HG03196 (cell line): ENCODE measurements around the gene SLC25A26.

Experiments used
- ATAC-seq: cut with Tn5 transposase; IDR thresholded peaks from one replicate; pipeline ENCODE4 v1.9.1; 2021; ENCODE audit not compliant: unreplicated experiment

SLC25A26 gene

GRCh38 chr3:66317750-66318376 lies 97.1 kb downstream of the SLC25A26 start:
- ATAC-seq, result no peak

GRCh38 chr3:66320390-66320789 lies 99.6 kb downstream of the SLC25A26 start:
- ATAC-seq, result no peak

GRCh38 chr3:66322436-66322835 lies 101.6 kb downstream of the SLC25A26 start:
- ATAC-seq, result no peak

DNA sequence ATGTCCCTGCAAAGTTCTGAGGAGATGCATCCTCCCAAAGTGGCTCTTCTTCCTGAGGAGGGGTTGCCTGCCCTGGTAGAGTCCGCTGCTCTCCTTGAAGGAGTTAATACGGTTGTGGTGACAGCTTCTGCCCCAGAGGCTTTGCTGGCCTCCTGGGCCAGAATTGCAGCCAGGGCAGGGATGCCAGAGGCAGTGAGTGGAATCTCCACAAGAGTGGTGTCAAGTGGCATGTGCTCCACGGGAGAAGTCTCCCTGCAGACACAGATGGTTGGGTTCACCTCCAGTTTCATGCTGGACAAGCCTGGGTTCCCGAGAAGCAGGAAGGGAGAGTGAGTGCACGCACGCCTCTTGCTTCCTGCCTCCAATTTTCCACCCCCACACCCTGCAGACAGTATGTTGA lies 105.5 kb downstream of the SLC25A26 start:
- no peak for ATAC-seq

- no peak for ATAC-seq
Observed at GRCh38 chr3:66335671-66336070, 114.9 kb downstream of the SLC25A26 start.

DNA sequence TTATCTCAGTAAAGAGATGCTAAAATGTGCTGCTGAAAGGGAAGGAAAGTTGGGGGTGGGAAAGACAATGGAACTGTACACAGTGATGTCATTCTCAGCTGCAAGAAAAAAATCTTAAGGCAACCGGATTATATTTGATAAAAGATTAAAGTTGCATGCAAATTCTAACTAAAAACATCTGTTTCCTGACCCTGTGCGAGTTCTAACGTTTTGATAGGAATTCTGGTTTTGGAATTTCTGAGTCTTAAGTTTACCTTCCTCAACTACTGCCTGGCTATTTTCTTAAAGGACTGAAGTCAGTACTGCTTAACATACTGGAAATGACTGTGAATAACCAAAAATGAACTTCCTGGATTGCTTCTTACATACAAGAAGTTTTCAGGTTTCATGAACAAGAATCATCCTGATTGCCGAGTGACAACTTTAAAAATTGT lies 115.5 kb downstream of the SLC25A26 start:
- no peak for ATAC-seq

DNA sequence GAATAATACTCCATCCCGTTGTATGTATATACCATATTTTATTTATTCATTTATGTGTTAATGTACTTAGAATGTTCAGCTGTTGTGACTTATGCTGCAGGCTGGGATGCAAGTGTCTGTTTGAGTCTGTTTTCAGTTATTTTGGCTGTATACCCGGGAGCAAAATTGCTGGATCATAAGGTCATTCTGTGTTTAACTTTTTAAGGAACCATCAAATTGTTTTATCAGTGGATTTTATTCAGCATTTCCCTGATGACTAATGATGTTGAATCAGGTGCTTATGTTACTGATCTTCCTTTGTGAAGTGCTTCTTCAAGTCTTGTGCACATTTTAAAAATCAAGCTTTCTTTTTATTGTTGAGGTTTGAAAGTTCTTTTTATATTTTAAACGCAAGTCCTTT lies 118.1 kb downstream of the SLC25A26 start:
- no peak for ATAC-seq

- ATAC-seq, result no peak
Observed at GRCh38 chr3:66342717-66343356, 122.0 kb downstream of the SLC25A26 start.

DNA sequence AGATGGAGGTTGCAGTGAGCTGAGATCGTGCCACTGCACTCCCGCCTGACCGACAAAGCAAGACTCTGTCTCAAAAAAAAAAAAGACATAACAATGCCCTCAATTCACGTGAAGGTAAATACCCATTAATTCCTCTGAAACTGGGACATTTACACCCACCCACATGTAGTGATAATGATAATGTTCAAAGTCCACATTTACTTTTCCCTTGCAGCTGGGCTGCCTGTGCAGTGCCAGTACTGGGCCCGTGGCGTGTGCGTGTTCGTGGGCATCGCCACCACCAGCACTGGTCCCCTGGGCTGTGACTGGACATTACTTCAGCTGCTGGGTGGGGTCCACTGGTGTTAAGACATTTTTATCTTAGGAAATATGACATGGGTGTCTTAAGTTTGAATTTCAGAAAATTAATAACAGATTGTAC lies 123.6 kb downstream of the SLC25A26 start:
- no peak for ATAC-seq

DNA sequence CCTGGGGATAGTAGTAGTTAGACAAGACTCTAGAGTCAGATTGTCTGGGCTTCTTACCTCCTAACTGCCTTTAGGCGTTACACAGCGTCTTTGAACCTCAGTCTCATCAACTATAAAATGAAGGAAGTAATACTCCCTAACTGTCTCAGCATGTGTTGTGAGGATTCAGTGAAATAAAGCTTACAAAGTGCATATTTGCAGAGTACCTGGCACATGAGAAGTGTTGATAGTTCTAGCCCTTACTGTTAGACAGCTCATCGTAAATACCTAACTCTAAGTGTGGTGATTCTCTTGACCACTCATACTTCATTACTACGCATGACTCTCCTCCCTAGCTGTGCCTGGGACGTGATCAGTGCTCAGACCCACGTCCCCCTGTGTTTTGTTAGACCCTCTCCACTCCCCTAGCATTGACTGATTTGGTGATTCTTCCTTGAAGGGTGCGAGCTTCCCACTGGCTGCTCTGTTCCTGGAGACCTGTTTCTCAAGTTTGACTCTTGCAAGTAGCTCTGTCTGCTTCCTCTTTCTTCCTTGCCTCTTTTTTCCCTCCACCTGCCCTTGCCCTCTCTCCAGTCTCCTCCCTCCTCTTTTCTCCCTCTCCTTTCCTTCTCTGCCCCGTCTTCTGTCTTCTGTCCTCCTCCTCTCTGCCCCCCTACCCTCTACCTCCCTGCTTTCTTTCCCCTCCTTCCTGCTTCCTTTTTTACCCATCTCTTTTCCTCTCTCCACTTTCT lies 124.2 kb downstream of the SLC25A26 start:
- ATAC-seq, result no peak

DNA sequence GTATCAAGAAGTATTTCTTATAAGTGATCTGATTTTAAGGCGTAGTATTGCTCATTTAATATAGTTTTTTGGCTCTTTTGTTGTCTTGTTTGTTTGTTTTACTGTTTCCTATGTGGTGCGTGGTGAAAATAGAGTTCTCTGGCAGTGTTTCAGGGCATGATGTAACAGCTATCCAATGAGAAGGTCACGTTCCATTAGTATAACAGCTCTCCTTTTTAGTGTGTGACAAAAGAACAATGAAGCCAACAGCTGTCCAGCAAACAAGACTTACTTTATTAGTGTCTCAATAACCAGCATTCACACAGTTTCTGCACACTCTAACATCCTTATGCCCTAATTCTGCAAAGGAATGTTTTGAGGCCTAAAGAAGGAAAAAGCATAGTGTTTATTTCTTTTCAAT lies 127.9 kb downstream of the SLC25A26 start:
- ATAC-seq, result no peak

DNA sequence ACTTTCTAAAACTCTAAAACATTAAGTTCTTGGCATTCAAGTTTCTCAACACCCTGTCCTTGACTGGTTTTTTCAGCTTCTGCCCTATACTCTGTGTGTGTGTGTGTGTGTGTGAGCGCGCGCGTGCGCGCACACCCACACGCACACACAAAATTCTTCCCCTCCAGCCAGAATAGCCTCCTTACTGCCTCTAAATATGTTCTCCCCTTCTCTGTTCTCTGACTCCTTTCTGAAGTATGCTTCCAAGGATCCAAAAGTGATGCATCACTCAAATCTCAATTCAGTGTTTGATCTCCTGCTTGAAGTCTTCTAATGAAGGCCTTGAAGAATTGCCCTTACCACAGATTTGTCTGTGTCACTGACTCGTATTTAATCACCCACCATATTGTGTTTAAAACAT lies 129.8 kb downstream of the SLC25A26 start:
- no peak for ATAC-seq

- no peak for ATAC-seq
Observed at GRCh38 chr3:66353039-66353438, 132.2 kb downstream of the SLC25A26 start.

DNA sequence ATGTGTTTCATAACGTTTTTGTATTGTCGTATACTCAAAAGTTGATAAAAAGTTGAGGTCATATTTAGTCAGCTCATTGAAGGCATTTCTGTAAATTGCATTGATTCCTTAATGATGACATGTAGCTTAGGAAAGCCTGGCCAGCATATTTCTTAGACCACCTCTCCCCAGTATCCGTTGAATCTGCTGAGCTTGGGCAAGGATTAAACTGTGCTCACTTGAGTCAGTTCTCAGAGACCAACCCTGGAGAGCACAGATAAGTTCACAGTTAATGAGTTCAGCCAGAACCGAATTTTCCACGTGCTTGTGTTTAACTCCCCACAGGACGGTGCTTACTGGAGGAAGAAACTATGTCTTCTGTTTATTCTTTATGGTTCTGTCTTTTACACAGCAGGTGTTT lies 132.7 kb downstream of the SLC25A26 start:
- no peak for ATAC-seq

GRCh38 chr3:66354001-66354400 lies 133.2 kb downstream of the SLC25A26 start:
- ATAC-seq, result no peak

DNA sequence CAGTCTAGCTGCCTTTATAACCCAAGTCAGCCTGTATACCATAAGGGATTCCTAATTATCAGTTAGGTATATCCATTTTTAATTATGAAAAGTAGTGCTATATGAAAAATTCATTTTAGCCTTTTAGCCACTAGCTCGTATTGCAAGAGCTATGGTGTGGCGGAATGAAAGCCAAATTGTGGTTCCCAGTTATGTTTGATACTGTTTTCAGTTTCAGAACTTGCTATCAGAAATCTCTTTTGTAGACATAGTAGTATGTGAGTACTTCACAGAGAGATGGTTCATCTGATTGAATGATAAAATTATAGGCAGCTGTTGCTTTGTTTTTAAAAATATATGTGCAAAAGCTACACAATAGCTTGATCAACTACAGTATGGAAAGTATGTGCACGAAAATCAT lies 134.6 kb downstream of the SLC25A26 start:
- no peak for ATAC-seq

DNA sequence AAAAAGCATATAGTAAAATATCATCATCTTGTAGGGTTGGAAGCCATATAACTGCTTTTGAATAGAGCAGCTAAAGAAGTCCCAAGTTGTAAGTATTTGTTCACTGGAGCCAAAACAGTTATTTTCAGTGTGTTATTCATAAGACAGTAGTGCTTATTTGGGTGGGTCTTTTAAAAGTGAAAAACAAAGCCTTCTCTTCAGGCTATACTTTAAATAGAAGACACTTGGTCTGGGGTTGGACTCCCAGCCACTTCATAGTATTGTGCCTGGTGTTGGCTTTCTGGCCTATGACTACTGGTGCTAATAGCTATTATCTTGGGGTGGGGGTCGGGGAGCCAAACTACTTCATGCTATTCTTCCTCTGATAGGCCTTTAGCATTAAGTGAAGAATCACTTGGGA lies 135.2 kb downstream of the SLC25A26 start:
- ATAC-seq, result no peak

DNA sequence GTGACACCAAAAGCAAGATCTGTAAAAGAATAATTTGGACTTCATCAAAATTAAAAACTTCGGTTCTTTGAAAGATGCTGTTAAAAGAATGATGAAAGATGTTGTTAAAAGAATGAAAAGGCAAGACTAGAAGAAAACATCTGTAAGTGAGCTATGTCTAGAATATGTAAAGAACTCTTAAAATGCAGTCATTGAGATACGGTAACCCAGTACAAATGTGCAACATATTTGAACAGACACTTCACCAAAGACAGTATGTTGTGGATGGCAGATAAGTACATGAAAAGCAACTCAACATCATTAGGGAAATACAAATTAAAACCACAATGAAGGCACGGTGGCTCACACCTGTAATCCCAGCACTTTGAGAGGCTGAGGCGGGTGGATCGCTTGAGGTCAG lies 140.6 kb downstream of the SLC25A26 start:
- no peak for ATAC-seq

- ATAC-seq, result no peak
Observed at GRCh38 chr3:66362541-66362941, 141.7 kb downstream of the SLC25A26 start.

- no peak for ATAC-seq
Observed at GRCh38 chr3:66363148-66363547, 142.3 kb downstream of the SLC25A26 start.

DNA sequence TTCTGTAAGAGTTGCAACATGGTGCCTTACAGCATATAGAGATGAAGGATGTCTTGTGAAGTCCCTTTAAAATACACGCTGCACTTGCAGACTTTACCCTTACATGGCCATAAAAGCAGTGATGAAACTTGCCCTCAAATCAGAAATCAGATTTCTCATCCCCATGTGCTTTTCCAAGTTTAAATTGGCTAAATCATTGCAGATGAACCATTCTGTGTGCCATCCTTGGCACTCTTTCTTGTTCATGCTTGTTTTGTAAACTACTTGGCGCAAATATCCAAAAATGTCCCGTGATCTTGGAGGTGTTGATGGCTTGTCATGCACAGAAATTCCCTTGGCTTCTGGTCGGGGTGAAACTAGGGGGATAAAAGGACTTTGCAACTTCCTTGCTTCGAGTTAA lies 144.3 kb downstream of the SLC25A26 start:
- ATAC-seq, result no peak

DNA sequence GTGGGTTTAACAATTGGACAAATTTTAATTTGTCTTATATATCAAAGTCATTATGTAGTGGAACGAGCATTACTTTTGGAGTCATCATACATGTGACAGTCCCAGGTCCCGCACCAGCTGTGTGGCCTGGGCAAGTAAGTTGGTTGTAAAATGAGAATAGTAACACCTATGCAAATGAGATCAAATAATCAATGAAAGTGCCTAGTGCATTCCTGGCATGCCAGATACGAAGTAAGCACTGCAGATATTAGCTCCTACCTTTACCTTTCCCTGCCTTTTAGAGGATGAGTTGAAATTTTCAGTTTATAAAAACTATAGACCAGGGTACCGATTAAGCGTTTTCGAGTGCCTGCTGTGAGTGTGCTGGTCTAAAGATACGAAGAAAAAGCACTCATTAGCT lies 145.9 kb downstream of the SLC25A26 start:
- ATAC-seq, result no peak
